Choroid plexus epithelial cell (primary cell): ENCODE results near the gene PTPRK.

ENCODE experiments used
- DNase-seq: peaks from one replicate; pipeline ENCODE4 v3.0.0-alpha.2; 2010; ENCODE audit warnings: low read depth
- H3K4me3 ChIP-seq: 2 replicates; pipeline ENCODE4 v1.5.1; 2011; ENCODE audit warnings: low read depth, mild to moderate bottlenecking, control low read depth, low read length, moderate library complexity
- TF ChIP-seq, protein P1 (sequence below): conservative IDR thresholded peaks from 2 replicates; pipeline ENCODE4 v1.5.1; 2011; ENCODE audit warnings: low read depth, mild to moderate bottlenecking, control low read depth, inconsistent platforms, low read length, moderate library complexity

The PTPRK gene

GRCh38 chr6:128499079-128499731 lies 21.2 kb downstream of the PTPRK start:
- TF ChIP-seq, protein P1, sequence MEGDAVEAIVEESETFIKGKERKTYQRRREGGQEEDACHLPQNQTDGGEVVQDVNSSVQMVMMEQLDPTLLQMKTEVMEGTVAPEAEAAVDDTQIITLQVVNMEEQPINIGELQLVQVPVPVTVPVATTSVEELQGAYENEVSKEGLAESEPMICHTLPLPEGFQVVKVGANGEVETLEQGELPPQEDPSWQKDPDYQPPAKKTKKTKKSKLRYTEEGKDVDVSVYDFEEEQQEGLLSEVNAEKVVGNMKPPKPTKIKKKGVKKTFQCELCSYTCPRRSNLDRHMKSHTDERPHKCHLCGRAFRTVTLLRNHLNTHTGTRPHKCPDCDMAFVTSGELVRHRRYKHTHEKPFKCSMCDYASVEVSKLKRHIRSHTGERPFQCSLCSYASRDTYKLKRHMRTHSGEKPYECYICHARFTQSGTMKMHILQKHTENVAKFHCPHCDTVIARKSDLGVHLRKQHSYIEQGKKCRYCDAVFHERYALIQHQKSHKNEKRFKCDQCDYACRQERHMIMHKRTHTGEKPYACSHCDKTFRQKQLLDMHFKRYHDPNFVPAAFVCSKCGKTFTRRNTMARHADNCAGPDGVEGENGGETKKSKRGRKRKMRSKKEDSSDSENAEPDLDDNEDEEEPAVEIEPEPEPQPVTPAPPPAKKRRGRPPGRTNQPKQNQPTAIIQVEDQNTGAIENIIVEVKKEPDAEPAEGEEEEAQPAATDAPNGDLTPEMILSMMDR, result no peak
- H3K4me3 ChIP-seq, result no peak overlapping the region
- DNase-seq, result no peak

- DNase-seq, result no peak
- no peak overlapping the region for H3K4me3 ChIP-seq
- TF ChIP-seq, protein P1, result no peak
Measured at GRCh38 chr6:128498234-128498633, 22.2 kb downstream of the PTPRK start.

GRCh38 chr6:128495536-128496333 lies 24.7 kb downstream of the PTPRK start:
- no peak for DNase-seq
- no peak overlapping the region for H3K4me3 ChIP-seq
- TF ChIP-seq, protein P1, result no peak

GRCh38 chr6:128494440-128494839 lies 26.0 kb downstream of the PTPRK start:
- peak; percentile 34 for DNase-seq
- no peak overlapping the region for H3K4me3 ChIP-seq
- TF ChIP-seq, protein P1, result no peak

DNA sequence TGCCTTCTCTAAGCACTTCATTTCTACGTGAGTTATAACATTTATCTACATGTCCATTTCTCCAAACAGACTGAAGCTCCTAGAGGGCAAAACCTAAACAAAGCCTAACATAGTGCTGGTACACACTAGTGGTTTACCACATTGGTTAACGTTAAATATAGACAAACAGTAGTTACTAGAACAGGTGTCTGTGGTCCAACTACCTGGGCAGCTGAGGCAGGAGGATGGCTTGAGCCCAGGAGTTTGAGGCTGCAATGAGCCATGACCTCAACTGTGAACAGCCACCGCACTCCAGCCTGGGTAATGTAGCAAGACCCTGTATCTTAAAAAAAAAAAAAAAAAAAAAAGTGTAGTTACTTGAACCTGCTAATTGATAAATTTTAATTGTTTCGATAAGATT lies 26.5 kb downstream of the PTPRK start:
- no peak overlapping the region for H3K4me3 ChIP-seq
- DNase-seq, result no peak
- TF ChIP-seq, protein P1, result no peak

DNA sequence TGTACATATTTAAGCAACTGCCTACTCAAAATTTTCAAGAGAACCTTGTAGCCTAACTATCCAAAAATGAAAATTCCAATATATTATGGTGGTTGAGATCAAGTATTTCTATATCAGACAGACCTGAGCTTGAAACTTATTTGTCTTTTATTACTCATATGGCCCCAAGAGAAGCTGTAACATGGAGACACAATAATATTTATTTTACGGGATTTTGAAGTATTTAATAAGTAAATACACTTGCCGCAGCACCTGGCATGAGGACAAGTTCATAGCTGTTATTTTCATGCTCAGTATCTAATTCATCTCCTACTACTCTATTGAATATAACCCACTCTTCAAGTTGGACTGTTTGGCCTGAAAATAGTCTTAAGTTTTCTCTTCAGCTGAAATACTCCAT lies 28.0 kb downstream of the PTPRK start:
- no peak overlapping the region for H3K4me3 ChIP-seq
- TF ChIP-seq, protein P1, result no peak
- peak; percentile 65 for DNase-seq
